Endothelial cell (in vitro differentiated cells): ENCODE results near the gene MARK3. TPM values are rescaled to one million over a fixed set of nuclear protein-coding genes. Genes with fewer than 3 reads are reported as not detected.
A peak's percentile ranks its signal among the peaks of the same experiment; 100 is the strongest.

Source experiments
- DNase-seq: peaks from one replicate; pipeline ENCODE4 v3.0.0; 2021; ENCODE audit warnings: low spot score
- H3K27ac Mint-ChIP-seq: one replicate; pipeline ENCODE4 v1.8.0; 2021; ENCODE audit warnings: mixed read lengths, inconsistent platforms; ENCODE audit not compliant: unreplicated experiment
- H3K27me3 Mint-ChIP-seq: one replicate; pipeline ENCODE4 v1.8.0; 2021; ENCODE audit warnings: mild to moderate bottlenecking, moderate library complexity, mixed read lengths, inconsistent platforms; ENCODE audit not compliant: unreplicated experiment
- H3K36me3 Mint-ChIP-seq: one replicate; pipeline ENCODE4 v1.8.0; 2021; ENCODE audit warnings: mild to moderate bottlenecking, low read depth, mixed read lengths, inconsistent platforms; ENCODE audit not compliant: unreplicated experiment
- H3K4me1 Mint-ChIP-seq: one replicate; pipeline ENCODE4 v1.8.0; 2021; ENCODE audit warnings: mild to moderate bottlenecking, mixed read lengths, inconsistent platforms; ENCODE audit not compliant: unreplicated experiment
- H3K4me3 Mint-ChIP-seq: one replicate; pipeline ENCODE4 v1.8.0; 2021; ENCODE audit warnings: mild to moderate bottlenecking, mixed read lengths, inconsistent platforms; ENCODE audit not compliant: unreplicated experiment
- H3K9me3 Mint-ChIP-seq: one replicate; pipeline ENCODE4 v1.8.0; 2021; ENCODE audit warnings: mixed read lengths, inconsistent platforms; ENCODE audit not compliant: unreplicated experiment
- long read RNA-seq: library from polyadenylated mRNA; unstranded; transcript quantifications from one replicate; pipeline ENCODE4 v2.0.0, GENCODE V29; 2020; ENCODE audit not compliant: unreplicated experiment
- total RNA-seq: library from RNA; stranded (reverse); fragmentation: NEBNext Ultra II Directional; extraction: Animal tissue kit (Norgen Biotek cat#: 25700); gene quantifications from one replicate; pipeline ENCODE4 v1.2.1, GENCODE V29; 2021; ENCODE audit not compliant: unreplicated experiment
- TF ChIP-seq, protein P1 (sequence below): fragments of 200-600 bp; sonication (generic); IDR thresholded peaks from one replicate; pipeline ENCODE4 v1.5.0; 2021; ENCODE audit warnings: antibody characterized with exemption; ENCODE audit not compliant: unreplicated experiment

The MARK3 gene
- 70.8 TPM for total RNA-seq
- long read RNA-seq, partial matches to known transcripts = 4 of 13 reads
- long read RNA-seq, other reads (novel, unspliced or antisense) = 5 of 13 reads

DNA sequence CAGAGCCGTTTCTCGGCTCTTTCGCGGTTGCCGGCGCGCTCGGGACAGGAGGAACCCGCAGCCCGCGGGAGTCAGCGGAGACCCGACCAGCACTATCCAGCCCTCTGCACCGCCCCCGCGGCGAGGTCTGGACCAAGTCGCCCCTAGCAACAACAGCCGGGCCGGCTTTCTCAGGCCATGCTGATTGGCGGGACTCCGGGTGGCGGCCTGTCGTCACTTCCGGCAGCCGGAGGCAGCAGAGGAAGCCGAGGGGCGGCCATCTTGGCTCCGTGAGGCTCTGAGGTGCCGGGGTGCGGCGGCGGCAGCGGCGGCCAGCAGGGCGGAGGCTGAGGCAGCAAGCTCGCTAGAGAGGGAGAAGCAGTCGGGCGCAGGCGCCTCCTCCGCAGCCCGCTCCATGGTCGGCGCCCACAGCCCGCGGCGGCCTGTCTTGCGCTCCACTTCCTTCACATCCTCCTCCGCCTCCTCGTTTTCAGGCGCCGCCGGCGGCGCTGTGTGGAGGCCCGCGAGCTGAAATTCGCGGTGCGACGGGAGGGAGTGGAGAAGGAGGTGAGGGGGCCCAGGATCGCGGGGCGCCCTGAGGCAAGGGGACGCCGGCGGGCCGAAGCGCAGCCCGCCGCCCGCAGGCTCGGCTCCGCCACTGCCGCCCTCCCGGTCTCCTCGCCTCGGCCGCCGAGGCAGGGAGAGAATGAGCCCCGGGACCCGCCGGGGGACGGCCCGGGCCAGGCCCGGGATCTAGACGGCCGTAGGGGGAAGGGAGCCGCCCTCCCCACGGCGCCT lies at the start of gene MARK3:
Gene MARK3 (plus strand): TSS at position 264 of the 777 bp plus-strand sequence. CDS start 615 bp downstream, outside the sequence.
- TF ChIP-seq, protein P1, sequence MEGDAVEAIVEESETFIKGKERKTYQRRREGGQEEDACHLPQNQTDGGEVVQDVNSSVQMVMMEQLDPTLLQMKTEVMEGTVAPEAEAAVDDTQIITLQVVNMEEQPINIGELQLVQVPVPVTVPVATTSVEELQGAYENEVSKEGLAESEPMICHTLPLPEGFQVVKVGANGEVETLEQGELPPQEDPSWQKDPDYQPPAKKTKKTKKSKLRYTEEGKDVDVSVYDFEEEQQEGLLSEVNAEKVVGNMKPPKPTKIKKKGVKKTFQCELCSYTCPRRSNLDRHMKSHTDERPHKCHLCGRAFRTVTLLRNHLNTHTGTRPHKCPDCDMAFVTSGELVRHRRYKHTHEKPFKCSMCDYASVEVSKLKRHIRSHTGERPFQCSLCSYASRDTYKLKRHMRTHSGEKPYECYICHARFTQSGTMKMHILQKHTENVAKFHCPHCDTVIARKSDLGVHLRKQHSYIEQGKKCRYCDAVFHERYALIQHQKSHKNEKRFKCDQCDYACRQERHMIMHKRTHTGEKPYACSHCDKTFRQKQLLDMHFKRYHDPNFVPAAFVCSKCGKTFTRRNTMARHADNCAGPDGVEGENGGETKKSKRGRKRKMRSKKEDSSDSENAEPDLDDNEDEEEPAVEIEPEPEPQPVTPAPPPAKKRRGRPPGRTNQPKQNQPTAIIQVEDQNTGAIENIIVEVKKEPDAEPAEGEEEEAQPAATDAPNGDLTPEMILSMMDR = no peak
- Mint-ChIP-seq H3K27me3 (peaks cover 11% of the 10 kb centered on the region), H3K4me1 (peaks cover 18% of the 10 kb centered on the region), H3K27ac (peak within 1 kb of the TSS; percentile 95), H3K4me3 (peak within 1 kb of the TSS; percentile 100), H3K36me3 (peaks cover 6% of the 10 kb centered on the region), H3K9me3 (no peaks in the 10 kb centered on the region)
- peak; percentile 97 for DNase-seq

DNA sequence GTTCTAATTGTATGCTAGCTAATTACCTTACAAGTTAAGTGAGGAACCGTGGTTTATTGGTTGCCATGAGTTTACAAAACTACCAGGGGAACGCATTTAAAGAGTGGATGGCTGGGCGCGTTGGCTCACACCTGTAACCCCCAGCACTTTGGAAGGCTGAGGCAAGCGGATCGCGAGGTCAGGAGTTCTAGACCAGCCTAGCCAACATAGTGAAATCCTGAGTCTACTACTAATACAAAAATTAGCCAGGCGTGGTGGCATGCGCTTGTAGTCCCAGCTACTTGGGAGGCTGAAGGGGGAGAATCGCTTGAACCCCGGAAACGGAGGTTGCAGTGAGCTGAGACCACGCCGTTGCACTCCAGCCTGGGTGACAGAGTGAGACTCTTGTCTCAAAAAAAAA lies 49.0 kb upstream of the MARK3 start:
- Mint-ChIP-seq H3K4me3 (peak overlapping the region; percentile 97), H3K9me3 (no peaks in the 10 kb centered on the region), H3K27me3 (peaks cover 14% of the 10 kb centered on the region), H3K36me3 (peaks cover 50% of the 10 kb centered on the region), H3K27ac (peak overlapping the region; percentile 84), H3K4me1 (peaks cover 33% of the 10 kb centered on the region)
- no peak for DNase-seq
- TF ChIP-seq, protein P1 = no peak

DNA sequence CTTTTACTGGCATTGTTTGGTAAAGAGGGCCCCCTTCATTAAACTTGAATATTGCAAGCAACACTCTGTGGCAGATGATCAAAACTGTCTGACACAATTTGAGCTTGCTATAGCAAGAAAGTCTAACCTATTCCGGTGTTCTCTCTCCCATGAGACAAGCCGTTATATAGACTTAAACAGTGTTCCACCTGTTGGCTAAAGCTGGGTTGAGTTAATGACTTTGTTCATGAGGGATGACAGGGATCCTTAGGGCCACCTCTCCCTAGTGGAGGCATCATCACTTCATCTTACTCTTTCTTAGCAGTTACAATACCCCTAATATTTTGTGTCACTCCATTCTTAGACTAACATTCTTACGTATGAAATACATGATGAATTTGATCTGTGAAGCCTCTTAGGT lies 47.4 kb upstream of the MARK3 start:
- Mint-ChIP-seq H3K27ac (peak overlapping the region; percentile 74), H3K4me3 (peak overlapping the region; percentile 58), H3K27me3 (peaks cover 14% of the 10 kb centered on the region), H3K36me3 (peaks cover 61% of the 10 kb centered on the region), H3K9me3 (no peaks in the 10 kb centered on the region), H3K4me1 (peaks cover 27% of the 10 kb centered on the region)
- TF ChIP-seq, protein P1 = no peak
- DNase-seq = no peak

DNA sequence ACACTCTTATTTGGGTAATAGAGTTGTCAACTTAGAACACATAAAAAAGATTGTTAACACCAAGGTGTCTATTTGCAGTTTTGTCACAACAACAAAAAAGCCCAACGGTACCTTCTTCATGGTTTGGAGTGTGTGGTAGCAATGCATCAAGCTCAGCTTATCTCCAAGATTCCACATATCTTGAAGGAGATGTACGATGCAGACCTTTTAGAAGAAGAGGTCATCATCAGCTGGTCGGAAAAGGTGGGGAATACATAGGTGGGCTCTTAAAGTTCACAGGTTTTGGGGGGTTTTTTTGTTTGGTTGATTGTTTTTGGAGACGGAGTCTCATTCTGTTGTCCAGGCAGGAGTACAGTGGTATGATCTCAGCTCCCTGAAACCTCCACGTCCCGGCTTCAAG lies 45.7 kb upstream of the MARK3 start:
- no peak for DNase-seq
- Mint-ChIP-seq H3K36me3 (peaks cover 75% of the 10 kb centered on the region), H3K27ac (no peak overlapping the region), H3K4me3 (peak overlapping the region; percentile 56), H3K4me1 (peaks cover 27% of the 10 kb centered on the region), H3K27me3 (peaks cover 12% of the 10 kb centered on the region), H3K9me3 (no peaks in the 10 kb centered on the region)
- TF ChIP-seq, protein P1 = no peak
